KOPT-K1 (cell line): ENCODE results near the gene AHDC1.

Source experiments
- H3K27ac ChIP-seq: fragments of 200-600 bp; sonication (generic); 2 replicates; pipeline ENCODE4 v1.5.1; 2016; ENCODE audit warnings: antibody characterized with exemption, mild to moderate bottlenecking, low read depth, low read length; ENCODE audit not compliant: poor library complexity, severe bottlenecking
- H3K36me3 ChIP-seq: fragments of 200-600 bp; sonication (generic); 2 replicates; pipeline ENCODE4 v1.5.1; 2017; ENCODE audit warnings: antibody characterized with exemption, mild to moderate bottlenecking, low read length, moderate library complexity; ENCODE audit not compliant: insufficient read depth
- H3K9me3 ChIP-seq: fragments of 200-600 bp; sonication (generic); 2 replicates; pipeline ENCODE4 v1.5.1; 2017; ENCODE audit warnings: antibody characterized with exemption, low read length, mild to moderate bottlenecking; ENCODE audit not compliant: insufficient read depth, poor library complexity, severe bottlenecking

Gene AHDC1

DNA sequence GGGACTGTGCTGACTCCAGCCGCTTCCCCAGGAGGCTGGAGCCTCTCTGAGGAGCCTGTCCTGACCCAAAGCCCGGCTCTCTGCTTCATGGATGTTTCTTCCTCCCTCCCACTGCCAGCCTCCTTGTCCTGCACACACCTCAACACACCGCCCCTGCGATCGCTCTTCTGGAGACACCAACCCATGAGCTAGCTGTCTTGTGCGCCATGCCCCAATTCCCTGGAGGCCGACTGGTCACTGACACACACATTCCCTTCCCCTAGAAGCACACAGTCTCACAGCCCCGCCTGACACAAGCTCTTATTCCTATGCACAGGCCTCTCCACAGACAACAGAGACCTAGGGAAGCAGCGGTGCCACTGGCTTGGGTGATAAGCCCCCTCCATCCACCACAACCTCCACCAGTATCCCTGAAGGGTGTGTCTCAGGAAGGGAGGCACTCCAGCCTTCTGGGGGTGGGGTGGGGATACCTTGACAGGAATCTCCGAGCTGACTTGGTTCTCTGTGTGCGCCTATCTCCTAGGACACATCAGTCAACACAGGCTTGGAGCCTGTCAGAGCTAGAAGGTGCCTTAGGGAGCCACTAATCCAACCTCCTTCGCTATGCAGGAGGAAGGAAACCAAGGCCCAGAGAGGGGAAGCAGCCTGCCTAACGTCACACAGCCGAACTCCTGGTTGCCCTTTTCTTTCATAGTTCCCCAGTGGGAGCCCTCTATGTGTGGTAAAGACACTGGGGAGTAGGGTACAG is 31.1 kb downstream of the AHDC1 start:
- Histone ChIP-seq H3K36me3 (no peaks in the 10 kb centered on the region), H3K9me3 (no peaks in the 10 kb centered on the region), H3K27ac (peak overlapping the region; percentile 3)

DNA sequence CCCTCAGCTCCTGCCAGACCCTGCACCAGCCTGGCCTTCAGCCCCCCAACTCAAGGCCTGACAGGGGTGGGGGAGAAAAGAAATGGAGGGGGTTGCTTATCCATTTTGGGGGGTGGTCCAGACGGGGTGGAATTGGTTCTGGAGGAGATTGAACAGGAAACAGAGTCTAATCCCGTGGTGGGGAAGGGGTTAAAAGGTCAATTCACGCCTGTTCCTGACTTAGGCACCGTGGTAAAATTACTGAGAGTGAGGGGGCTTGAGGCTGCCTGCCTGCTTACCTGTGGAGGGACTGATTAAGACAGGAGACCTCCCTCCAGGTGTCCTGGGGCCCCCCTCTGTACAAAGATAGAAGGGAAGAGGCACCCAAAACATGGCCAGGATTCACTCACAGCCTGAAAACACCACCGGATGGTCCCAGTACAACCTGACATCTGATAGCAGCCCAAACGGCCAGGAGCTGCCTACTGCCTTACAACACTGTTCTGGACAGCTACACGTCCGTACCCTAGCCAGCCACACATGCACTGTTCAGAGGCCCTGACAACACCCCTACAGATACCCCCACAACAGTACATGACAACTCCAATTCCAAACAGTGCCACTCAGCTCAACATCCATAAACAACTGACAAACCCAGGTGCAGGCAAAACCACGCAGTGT is 31.8 kb downstream of the AHDC1 start:
- Histone ChIP-seq H3K9me3 (no peaks in the 10 kb centered on the region), H3K27ac (peak overlapping the region; percentile 3)

DNA sequence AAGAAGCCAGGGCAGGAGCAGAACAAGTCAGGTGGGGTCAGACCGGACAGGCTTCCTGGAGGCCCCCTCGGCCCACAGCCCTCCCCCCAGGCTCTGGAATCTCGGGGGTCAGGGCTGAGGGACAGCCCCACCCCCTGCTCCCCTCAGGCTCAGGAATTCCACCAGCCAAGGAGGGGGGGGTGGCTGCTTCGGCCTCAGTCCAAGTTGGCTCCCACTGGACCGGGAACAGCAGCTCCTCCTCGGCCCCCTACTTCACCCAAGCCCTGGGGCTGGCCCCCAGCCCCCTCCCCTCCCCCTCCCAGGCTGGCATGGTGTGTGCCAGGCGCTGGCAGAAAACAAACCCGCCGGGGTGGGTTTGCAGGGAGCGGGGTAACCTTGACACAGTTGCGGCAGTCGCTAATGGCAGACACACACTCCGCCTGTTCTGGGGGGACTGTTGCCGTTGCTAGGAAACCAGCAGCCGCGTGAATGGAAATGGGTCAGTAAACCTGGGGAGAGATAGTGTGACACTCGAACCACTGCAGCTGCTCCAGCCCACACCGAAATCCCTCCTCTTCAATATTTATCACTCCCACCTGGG is 32.4 kb downstream of the AHDC1 start:
- no peaks in the 10 kb centered on the region for H3K9me3 ChIP-seq
- H3K36me3 ChIP-seq, result no peaks in the 10 kb centered on the region
- peak overlapping the region; percentile 3 for H3K27ac ChIP-seq

More for the DNA sequence above, 31.8 kb downstream of the AHDC1 start:
- H3K36me3 ChIP-seq, result no peaks in the 10 kb centered on the region

DNA sequence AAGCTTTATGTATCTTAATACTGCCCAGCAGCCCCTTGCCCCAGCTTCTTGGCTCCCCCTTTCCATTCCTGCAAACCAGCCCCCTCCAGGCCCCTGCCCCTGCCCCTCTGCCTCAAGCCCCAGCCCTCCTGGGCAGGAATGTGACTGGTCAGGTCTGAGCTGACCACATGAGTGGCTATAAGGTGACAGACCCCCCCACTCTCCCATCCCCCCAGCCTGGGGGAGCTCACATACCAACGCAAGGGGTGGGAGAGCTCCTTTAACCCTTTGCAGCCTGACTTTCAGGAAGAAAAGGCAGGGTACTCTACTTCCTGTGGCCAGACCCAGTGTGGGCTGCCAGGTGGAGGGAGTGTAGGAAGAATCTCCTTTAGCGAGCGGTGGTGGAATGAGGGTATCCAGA is 33.2 kb downstream of the AHDC1 start:
- Histone ChIP-seq H3K36me3 (no peaks in the 10 kb centered on the region), H3K27ac (no peak overlapping the region), H3K9me3 (no peaks in the 10 kb centered on the region)

DNA sequence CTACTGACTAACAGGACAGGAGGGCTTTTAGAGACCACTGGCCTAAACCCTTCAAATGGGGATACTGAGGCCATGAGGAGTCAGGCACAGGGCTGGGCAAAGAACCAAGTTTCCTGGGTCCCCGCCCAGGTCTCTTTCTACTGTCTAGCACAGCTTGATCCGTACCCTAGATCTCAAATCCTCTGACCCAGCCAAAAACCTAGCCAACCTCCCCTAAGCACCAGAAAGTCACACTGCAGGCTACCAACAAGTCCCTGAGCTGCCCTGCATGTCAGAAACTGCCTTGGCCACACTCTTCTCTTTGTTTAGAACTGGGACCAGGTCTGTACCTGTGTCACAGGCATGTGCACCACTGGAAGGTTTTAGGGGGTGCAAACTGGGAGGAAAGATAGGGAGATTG is 33.6 kb downstream of the AHDC1 start:
- H3K36me3 ChIP-seq, result no peaks in the 10 kb centered on the region
- no peak overlapping the region for H3K27ac ChIP-seq
- H3K9me3 ChIP-seq, result no peaks in the 10 kb centered on the region

DNA sequence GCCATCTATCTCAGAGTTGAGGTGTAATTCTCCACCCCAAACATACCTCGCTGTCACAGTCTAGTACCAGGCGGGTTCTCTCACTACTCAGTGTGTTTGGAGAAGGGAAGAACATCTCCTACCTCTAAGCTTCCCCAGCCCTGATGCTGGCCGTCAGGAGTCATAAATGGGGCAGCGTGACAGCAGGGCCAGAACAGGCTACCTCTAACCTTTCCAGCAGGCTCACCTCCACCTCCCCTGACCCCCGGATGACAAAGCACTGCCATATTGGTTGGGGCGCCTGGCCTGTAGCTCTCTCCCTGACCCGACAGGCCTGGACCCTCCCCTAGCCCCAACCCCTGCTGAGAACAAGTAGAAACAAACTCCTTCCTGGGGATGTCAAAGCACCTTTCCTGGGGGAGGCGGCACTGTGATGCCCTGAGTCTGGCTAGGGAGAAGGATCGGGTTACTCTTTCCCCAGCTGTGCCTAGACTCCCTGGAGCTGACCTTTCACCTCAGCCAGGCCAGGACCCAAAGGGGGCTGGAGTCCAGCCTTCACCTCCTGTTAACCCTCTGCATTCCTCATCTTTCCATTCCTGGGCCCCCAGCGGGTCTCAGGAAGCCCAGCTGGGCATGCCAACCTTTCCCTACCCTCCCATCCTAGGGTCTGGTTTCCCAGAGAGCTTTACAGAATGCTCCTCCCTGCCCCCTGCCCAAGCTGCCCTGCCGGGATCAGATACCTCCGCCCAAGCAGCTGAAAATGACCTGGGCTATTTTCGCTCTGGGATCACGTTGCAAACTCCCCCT is 34.2 kb downstream of the AHDC1 start:
- no peak overlapping the region for H3K27ac ChIP-seq
- H3K36me3 ChIP-seq, result no peaks in the 10 kb centered on the region
- H3K9me3 ChIP-seq, result no peaks in the 10 kb centered on the region

DNA sequence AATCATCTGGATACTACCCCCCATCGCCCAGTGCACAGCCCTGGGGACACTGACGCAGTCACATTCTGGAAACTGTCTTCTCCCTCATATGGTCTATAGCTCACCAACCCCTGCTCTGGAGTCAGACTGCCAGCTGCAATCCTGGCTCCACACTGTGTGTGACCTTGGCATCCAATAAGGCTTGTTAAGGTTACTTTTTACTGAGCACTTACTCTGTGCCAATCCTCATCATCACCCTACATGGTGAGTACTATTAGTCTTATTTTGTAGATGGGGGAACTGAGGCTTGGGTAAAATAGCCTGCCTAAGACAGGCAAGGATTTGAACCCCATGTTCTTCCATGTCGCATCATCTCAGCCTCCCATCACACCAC is 34.9 kb downstream of the AHDC1 start:
- Histone ChIP-seq H3K27ac (no peak overlapping the region), H3K9me3 (no peaks in the 10 kb centered on the region), H3K36me3 (no peaks in the 10 kb centered on the region)

DNA sequence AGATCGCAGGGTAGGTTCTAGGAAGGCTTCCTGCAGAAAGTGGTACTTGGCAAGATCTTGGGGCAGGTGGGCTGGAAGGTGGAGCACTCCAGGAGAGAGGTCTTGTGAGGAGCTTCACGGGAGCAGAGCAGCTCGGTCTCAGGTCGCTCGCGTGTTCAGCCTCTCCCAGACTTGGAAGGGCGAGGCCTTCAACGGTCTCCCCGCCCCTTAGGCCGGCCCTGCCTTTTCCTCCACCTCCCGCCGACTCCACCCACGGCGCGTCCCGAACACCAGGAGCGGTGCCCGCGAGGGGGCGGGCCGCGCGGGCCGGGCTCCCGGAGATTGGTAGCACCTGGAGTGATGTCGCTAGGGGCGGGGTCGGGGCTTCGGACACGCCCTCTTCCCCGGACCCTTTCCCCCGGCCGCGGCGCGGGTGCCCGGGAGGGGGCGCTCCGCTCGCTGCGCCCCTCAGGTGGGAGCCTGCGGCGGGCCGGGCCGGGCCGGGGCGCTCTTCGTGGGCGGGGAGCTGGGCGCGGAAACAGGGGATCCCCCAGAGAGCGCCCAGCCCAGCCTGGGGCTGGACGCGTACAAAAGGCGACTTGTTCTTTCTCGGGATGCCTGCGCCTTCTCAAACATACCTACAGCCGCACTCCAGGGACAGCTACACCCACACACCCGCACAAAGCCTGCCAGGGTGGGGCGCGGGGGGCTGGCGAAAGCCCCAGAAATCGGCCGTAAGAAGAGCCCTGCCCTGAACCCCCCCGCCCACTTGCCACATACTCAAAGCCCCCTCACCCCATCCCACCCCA is 35.5 kb downstream of the AHDC1 start:
- no peaks in the 10 kb centered on the region for H3K36me3 ChIP-seq
- H3K9me3 ChIP-seq, result no peaks in the 10 kb centered on the region
- no peak overlapping the region for H3K27ac ChIP-seq

DNA sequence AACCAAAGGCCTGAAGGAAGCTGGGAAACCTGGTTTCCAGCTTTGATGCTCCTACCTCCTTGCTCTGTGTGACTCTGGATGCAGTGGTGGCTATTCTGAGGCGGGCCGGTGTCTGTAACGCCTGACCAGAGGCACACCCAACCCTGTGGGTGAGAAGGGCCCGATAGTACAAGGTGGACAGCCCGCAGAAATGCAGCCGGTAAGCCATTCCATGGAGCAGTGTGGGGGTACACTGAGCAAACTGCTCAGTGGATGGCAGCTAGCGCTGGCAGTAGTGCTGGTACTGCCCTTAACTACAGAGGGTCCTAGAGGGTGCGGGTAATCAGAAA is 36.0 kb downstream of the AHDC1 start:
- Histone ChIP-seq H3K27ac (no peak overlapping the region), H3K36me3 (no peaks in the 10 kb centered on the region), H3K9me3 (no peaks in the 10 kb centered on the region)

DNA sequence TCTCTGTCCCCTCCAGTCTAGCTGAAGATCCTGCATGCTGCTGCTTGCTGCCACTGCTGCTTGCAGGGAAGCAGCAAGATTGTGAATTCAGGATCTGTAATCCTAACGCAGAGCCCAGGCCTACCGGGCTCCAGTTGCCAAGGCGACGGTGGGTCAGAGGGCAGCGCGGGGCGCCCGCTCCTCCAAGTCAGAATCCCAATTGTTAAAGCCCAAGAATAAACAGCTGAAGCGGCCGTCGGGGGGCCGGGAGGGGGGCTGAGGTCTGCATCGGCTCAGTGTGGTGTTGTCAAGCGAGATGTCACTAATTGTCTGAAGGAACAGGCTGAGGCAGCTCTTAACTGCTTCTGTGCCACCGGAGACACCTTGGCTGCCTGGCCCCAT is 36.8 kb downstream of the AHDC1 start:
- H3K9me3 ChIP-seq, result no peaks in the 10 kb centered on the region
- no peaks in the 10 kb centered on the region for H3K36me3 ChIP-seq
- H3K27ac ChIP-seq, result no peak overlapping the region

DNA sequence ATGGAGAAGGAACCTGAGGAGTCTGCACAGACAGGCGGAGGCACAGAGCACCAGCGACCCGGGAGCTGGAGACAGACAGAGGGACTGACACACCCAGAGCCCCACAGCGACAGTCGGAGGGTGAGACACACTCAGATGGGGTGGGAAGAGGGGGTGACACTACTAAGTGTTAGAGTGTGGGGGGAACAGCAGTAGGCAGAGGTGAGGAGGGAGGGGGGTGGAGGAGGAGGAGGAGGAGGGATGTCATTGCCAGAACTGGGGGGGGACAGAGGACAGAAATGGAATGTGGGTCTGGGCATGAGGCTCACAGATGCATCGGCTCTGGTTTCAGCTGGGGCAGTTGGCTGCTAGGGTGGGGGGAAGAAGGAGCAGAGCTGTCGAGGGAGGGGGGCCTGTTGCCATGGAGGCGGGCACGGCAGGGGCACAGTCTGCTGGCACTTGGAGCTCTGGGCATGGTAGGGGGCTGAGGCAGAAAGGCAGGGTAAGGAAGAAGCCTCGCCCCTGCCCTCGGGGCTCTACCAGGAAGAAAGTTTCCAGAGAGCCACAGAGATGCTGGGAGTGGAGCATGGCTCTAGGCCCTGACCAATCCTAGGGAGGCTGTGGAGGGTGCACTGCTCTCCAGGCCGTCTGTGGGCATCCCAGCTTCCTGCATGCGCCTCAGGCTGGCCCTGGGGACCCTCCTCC is 37.3 kb downstream of the AHDC1 start:
- no peak overlapping the region for H3K27ac ChIP-seq
- no peaks in the 10 kb centered on the region for H3K36me3 ChIP-seq
- H3K9me3 ChIP-seq, result no peaks in the 10 kb centered on the region

DNA sequence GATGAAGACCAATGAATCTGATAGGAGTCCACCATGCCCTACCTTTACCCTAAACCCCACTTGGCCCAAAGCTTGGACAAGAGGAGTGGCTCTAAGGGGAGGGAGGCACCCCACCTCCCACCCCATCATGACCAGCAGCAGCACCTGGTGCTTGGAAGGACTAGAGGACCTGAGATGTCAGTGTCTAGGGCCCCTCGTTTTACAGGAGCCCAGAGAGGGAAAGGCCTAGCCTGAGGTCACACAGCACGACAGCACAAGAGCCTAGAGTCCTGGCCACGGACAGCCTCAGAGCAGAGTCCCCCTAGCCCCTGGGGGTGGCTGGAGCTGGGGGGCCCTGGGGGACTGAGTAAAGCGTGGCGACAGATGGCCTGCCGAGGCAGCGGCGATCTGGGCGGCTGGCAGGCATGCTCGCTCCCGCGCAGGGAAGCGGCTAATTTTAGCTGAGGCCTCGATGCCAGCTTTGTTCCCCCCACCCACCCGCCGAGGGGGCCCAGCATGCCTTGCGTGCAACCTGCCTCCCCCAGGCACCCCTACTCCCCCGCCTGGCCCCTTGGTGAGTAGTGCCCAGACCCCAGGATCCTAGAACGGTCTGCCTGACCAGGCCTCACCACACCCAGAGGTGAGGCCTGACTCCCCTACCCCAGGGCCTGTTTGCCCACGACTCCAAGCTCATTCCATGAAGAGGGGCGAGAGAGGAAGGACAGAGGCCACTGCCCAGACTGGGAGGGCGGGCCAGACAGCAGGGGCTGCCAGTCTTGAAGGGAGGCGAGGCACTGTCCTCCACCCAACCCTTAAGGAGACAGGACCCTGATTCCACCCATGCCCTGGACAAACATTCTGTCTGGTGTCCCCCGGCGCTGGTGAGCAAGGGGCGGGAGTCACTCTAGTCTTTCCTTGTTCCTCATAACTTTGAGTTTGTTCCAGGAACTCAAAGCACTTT is 39.0 kb downstream of the AHDC1 start:
- Histone ChIP-seq H3K27ac (no peak overlapping the region), H3K36me3 (no peaks in the 10 kb centered on the region), H3K9me3 (no peaks in the 10 kb centered on the region)

DNA sequence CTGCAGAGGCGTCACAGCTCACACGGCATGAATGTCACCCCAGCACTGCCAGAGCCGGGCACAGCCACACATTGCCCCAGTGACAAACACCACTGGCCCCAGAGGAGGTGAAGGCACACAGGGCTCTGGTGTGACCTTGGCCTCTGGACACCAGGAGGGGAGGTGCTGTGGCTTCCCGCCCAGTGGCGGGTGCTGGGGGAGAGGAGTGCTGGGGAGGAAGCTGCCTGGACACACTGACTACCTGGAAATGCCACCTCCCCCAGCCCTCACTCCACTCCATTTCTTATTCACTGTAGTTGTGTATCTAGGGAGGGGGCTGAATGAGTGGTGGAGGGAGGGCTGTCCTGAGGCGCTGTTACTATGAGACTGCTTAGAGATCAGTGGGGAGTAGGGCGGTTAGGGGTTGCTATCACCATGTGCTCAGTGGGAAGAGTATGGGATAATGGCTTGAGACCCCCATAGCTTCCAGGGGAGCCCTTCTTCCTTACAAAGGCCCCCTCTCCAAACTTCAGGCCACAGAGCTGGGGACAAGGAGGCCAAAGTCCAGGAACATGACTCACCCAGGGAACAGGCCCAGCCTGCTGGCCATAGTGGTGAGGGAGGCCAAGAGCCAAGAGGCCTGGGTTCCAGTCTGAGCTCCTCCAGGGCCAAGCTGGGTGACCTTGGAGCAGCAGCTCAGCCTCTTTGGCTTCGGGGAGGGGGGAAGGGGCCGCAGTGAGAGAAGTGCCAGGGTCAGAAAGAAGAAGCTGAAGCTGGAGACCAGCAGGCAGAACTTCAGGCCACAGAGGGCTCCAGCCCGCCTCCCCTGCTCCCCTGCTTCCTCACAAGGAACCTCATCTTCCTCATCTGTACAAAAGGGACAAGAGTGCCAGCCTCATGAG is 40.1 kb downstream of the AHDC1 start:
- Histone ChIP-seq H3K27ac (no peak overlapping the region), H3K36me3 (no peaks in the 10 kb centered on the region), H3K9me3 (no peaks in the 10 kb centered on the region)
